ENCODE results near the gene IDI2. TPM values are rescaled to one million over a fixed set of nuclear protein-coding genes. Genes with fewer than 3 reads are reported as not detected.

The IDI2 gene
- not detected for total RNA-seq (2013)
- polyA plus RNA-seq: not detected
- not detected in 2 replicates for polyA minus RNA-seq
- total RNA-seq: 0 to 0.60 (median 0.07) reads per million in 11 experiments

- Histone ChIP-seq H3K27ac (ENCODE audit: low read depth in 1 of 2, low read length in 2 of 2) (no peak within 1 kb of the TSS), H3K79me2 (ENCODE audit: insufficient read depth, low read length) (no peaks in the 10 kb centered on the region), H3K4me1 (ENCODE audit: control insufficient read depth in 1 of 2, insufficient read depth in 2 of 2, low read length in 2 of 2) (no peaks in the 10 kb centered on the region), H3K27me3 (ENCODE audit: control insufficient read depth in 2 of 2, insufficient read depth in 2 of 2, low read length in 2 of 2) (no peaks in the 10 kb centered on the region), H3K9ac (ENCODE audit: insufficient read depth, low read length, poor library complexity, severe bottlenecking) (no peak within 1 kb of the TSS), H4K20me1 (ENCODE audit: insufficient read depth, low read length) (no peaks in the 10 kb centered on the region), H3K36me3 (replicated peaks in 1 of 2; ENCODE audit: control insufficient read depth in 1 of 2, insufficient read depth in 2 of 2, low read length in 2 of 2) (peaks cover 0 to under 1% of the 10 kb centered on the region in 2 donors), H3K9me3 (replicated peaks in 1 of 2; ENCODE audit: control insufficient read depth in 1 of 2, insufficient read depth in 1 of 2, low read length in 2 of 2) (no peaks in the 10 kb centered on the region), H2AFZ (ENCODE audit: insufficient read depth, low read depth, low read length, poor library complexity, severe bottlenecking) (no peak within 1 kb of the TSS), H3K4me2 (replicated peaks; ENCODE audit: extremely low read depth, low read length, poor library complexity, severe bottlenecking) (no peak within 1 kb of the TSS), H3K4me3 (replicated peaks in 1 of 3; ENCODE audit: low read depth in 2 of 3, low read length in 3 of 3) (no peak within 1 kb of the TSS)
- no peak within 1 kb of the TSS for H3K27ac Mint-ChIP-seq
- intact Hi-C loops (cut with micrococcal nuclease): no loop called here
- no peaks in the 10 kb centered on the region for H3K27me3 Mint-ChIP-seq (ENCODE audit: low read depth in 3 of 3)
- H3K36me3 Mint-ChIP-seq: peaks cover under 1 to 5% of the 10 kb centered on the region in 2 donors
- TF ChIP-seq, protein P1, sequence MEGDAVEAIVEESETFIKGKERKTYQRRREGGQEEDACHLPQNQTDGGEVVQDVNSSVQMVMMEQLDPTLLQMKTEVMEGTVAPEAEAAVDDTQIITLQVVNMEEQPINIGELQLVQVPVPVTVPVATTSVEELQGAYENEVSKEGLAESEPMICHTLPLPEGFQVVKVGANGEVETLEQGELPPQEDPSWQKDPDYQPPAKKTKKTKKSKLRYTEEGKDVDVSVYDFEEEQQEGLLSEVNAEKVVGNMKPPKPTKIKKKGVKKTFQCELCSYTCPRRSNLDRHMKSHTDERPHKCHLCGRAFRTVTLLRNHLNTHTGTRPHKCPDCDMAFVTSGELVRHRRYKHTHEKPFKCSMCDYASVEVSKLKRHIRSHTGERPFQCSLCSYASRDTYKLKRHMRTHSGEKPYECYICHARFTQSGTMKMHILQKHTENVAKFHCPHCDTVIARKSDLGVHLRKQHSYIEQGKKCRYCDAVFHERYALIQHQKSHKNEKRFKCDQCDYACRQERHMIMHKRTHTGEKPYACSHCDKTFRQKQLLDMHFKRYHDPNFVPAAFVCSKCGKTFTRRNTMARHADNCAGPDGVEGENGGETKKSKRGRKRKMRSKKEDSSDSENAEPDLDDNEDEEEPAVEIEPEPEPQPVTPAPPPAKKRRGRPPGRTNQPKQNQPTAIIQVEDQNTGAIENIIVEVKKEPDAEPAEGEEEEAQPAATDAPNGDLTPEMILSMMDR (IDR thresholded peaks at IDR 0.05): no peak
- H3K4me1 Mint-ChIP-seq: no peaks in the 10 kb centered on the region
- no peak for DNase-seq
- peaks cover 0 to 4% (median 0%) of the 10 kb centered on the region in 7 donors for H3K9me3 Mint-ChIP-seq
- no CpG with 5 or more reads among the region's 1 CpG for WGBS (ENCODE audit: insufficient coverage)
- H3K4me3 Mint-ChIP-seq: no peak within 1 kb of the TSS
These were observed at the start of gene IDI2 for GRCh38 chr10:1025683-1026082. TSS of gene IDI2 (minus strand) at chr10:1025859. CDS start at chr10:1024723, 1,136 bp downstream.

GRCh38 chr10:1074748-1075308 is 49.2 kb upstream of the IDI2 start:
- peaks cover 59 to 75% of the 10 kb centered on the region in 2 donors for H3K36me3 Mint-ChIP-seq
- H3K36me3 ChIP-seq (replicated peaks in 1 of 2; ENCODE audit: control insufficient read depth in 1 of 2, insufficient read depth in 2 of 2, low read length in 2 of 2): peaks cover 60 to 84% of the 10 kb centered on the region in 2 donors
- peak overlapping the region in 1 of 2 donors; percentile 26 for H3K27ac ChIP-seq (ENCODE audit: low read depth in 1 of 2, low read length in 2 of 2)
- no peak overlapping the region for H2AFZ ChIP-seq (ENCODE audit: insufficient read depth, low read depth, low read length, poor library complexity, severe bottlenecking)
- H3K79me2 ChIP-seq (ENCODE audit: insufficient read depth, low read length): peaks cover 66% of the 10 kb centered on the region
- WGBS (ENCODE audit: insufficient coverage): 86% methylated on average over 14 of the region's 18 CpGs
- no peak overlapping the region for H3K9ac ChIP-seq (ENCODE audit: insufficient read depth, low read length, poor library complexity, severe bottlenecking)
- peaks cover 8% of the 10 kb centered on the region for H3K4me1 Mint-ChIP-seq
- no peaks in the 10 kb centered on the region for H3K9me3 ChIP-seq (replicated peaks in 1 of 2; ENCODE audit: control insufficient read depth in 1 of 2, insufficient read depth in 1 of 2, low read length in 2 of 2)
- peak overlapping the region in 4 of 7 donors; percentile 4 to 80 (median 38) for H3K27ac Mint-ChIP-seq
- no peak overlapping the region for H3K4me3 Mint-ChIP-seq
- no peaks in the 10 kb centered on the region for H3K27me3 ChIP-seq (ENCODE audit: control insufficient read depth in 2 of 2, insufficient read depth in 2 of 2, low read length in 2 of 2)
- no peaks in the 10 kb centered on the region for H3K9me3 Mint-ChIP-seq
- intact Hi-C loops (cut with micrococcal nuclease): no loop called here
- H3K4me2 ChIP-seq (replicated peaks; ENCODE audit: extremely low read depth, low read length, poor library complexity, severe bottlenecking): no peak overlapping the region
- peak in 1 of 3 donors; percentile 20 for DNase-seq
- H3K4me1 ChIP-seq (ENCODE audit: control insufficient read depth in 1 of 2, insufficient read depth in 2 of 2, low read length in 2 of 2): peaks cover 3 to 8% of the 10 kb centered on the region in 2 donors
- no peak overlapping the region for H3K4me3 ChIP-seq (replicated peaks in 1 of 3; ENCODE audit: low read depth in 2 of 3, low read length in 3 of 3)
- TF ChIP-seq, protein P1 (IDR thresholded peaks at IDR 0.05): peak; percentile 34
- H3K27me3 Mint-ChIP-seq (ENCODE audit: low read depth in 3 of 3): no peaks in the 10 kb centered on the region
- peaks cover 76% of the 10 kb centered on the region for H4K20me1 ChIP-seq (ENCODE audit: insufficient read depth, low read length)

Measured in CD14-positive monocyte (primary cell).